Measurements from ENCODE around the gene ITGB6.

- TF ChIP-seq, protein P1, sequence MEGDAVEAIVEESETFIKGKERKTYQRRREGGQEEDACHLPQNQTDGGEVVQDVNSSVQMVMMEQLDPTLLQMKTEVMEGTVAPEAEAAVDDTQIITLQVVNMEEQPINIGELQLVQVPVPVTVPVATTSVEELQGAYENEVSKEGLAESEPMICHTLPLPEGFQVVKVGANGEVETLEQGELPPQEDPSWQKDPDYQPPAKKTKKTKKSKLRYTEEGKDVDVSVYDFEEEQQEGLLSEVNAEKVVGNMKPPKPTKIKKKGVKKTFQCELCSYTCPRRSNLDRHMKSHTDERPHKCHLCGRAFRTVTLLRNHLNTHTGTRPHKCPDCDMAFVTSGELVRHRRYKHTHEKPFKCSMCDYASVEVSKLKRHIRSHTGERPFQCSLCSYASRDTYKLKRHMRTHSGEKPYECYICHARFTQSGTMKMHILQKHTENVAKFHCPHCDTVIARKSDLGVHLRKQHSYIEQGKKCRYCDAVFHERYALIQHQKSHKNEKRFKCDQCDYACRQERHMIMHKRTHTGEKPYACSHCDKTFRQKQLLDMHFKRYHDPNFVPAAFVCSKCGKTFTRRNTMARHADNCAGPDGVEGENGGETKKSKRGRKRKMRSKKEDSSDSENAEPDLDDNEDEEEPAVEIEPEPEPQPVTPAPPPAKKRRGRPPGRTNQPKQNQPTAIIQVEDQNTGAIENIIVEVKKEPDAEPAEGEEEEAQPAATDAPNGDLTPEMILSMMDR (IDR thresholded peaks at IDR 0.05; ENCODE audit: control extremely low read depth in 1 of 3, insufficient read depth in 1 of 3, low read depth in 1 of 3, low read length in 3 of 3), result no peak
- TF ChIP-seq MAX (IDR thresholded peaks at IDR 0.05) (no peak), CHD2 (IDR thresholded peaks at IDR 0.05; ENCODE audit: low read length) (no peak)
Measured at GRCh38 chr2:160141419-160141818, 58.7 kb downstream of the ITGB6 start.

Data from H1 (cell line).